ENCODE data around the gene AQP5.

AQP5 gene

GRCh38 chr12:49951411-49952240 is 10.0 kb upstream of the AQP5 start:
- FAIRE-seq: no peak

DNA sequence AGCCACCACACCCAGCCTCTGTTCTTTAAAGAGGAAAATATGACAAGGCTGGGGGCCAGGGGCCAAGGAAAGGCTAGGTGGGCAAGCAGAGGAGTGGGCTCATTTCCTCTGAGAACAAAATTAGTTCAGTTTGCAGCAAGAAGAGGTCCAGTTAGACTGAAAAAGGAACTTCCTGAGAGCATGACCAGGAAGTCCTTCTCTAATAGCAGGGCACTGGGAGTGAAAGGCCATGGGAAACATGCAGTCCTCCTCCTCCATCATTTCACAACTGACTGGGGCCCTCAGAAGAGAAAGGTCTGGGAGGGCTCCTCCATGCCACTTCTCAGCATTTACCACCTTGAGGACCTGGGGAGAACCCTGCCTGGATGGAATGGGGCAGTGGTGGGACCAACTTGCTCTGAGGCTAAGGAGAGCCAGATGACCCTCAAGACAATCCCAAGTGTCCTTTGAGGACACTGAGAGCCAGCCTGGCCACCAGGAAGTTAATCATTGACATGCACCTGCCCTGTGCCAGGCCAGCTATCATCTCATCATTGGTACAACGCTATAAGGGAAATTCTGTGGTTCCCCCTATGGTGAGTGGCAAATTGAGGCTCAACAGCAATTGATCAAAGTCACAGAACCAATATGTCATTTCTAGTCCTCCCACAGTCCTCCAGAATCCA is 9.1 kb upstream of the AQP5 start:
- no peak for FAIRE-seq

- FAIRE-seq: no peak
Observed at GRCh38 chr12:49953151-49953550, 8.5 kb upstream of the AQP5 start.

- FAIRE-seq: no peak
Observed at GRCh38 chr12:49953961-49954846, 7.5 kb upstream of the AQP5 start.

- FAIRE-seq: no peak
Observed at GRCh38 chr12:49954863-49955830, 6.5 kb upstream of the AQP5 start.

DNA sequence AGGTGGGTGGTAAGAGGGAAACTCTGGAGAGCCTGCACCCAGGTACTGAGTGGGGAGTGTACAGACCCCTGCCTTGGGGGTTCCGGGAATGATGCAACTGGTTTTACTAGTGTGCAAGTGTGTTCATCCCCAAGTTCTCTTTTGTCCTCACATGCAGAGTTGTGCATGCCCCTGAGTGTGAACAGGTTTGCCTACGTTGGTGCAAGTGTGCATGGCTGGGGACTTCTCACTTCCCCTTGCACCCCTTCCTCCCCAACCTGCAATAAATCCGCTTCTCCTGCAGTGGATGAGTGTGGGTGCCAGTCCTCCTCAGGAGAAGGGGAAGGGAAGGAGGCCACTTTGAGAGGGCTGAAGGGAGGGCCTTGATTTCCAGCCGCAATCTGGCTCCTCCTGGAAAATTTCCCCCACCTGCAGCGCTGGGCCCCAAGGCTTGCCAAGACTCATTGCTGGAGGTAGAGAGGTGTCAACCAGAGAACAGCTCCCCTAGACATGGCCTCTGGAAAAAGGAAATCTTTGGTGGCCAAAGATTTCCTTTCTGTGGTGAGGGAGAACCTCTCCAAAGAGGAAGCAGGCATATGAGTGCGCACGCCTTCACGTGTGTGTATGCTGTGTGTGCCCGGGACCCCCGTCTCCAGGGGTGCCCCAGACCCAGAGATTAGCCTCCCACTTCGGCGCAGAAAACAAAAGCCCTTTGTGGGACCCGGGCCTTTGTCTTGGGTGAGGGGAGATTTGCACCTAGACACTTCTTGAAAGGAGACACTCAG is 5.6 kb upstream of the AQP5 start:
- FAIRE-seq: no peak

- FAIRE-seq: no peak
Observed at GRCh38 chr12:49956663-49957569, 4.8 kb upstream of the AQP5 start.

DNA sequence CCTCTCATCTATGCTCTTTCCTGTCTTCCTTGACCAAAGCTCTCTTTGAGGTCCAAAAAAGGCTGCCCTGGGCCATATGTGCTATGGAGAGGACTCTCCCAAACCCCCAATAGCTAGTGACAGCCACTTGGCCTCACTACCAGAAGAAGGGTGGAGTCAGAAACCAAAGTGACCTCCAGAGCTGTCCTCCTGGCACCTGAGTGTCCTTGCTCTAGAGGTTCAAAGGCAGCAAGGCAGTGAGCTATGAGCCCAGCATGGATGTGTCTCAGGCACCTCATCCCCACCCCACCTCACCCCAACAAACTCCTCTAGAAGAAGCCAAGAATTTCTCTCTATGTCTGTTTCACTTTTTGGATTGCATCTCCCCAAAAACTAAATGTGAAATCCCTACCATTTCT is 4.1 kb upstream of the AQP5 start:
- FAIRE-seq: no peak

- no peak for FAIRE-seq
Observed at GRCh38 chr12:49959685-49960473, 1.8 kb upstream of the AQP5 start.

DNA sequence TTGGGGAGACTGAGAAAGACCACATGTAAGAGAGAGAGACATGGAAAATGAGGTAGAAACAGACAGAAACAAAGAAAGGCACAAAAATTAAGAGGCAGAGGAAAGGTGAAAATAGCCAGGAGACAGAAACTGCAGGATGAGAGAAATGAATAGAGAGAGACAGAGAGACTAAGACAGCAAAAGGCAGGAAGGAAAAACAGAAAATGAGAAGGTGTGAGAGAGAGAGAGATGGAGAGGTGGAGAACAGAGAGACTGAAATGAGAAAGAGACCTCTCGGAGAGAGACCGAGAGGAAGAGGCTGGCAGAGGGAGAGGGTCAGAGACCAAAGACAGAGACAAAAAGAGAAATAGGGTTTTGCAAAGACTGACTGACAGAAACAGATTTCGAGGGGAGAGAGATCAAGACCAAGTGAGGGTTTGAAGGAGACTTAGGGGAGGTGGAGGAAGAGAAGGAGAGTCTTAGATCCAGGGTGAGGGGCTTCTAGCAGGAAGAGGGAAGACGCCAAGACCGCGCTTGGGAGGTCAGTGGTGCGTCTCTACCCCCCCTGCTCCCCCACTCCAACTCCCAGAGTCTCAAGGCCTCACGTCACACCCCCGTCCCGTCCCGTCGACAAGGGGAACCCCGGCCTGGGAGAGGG is 1.1 kb upstream of the AQP5 start:
- FAIRE-seq: no peak

- FAIRE-seq: no peak
Observed at GRCh38 chr12:49961993-49962764, 507 bp downstream of the AQP5 start.

DNA sequence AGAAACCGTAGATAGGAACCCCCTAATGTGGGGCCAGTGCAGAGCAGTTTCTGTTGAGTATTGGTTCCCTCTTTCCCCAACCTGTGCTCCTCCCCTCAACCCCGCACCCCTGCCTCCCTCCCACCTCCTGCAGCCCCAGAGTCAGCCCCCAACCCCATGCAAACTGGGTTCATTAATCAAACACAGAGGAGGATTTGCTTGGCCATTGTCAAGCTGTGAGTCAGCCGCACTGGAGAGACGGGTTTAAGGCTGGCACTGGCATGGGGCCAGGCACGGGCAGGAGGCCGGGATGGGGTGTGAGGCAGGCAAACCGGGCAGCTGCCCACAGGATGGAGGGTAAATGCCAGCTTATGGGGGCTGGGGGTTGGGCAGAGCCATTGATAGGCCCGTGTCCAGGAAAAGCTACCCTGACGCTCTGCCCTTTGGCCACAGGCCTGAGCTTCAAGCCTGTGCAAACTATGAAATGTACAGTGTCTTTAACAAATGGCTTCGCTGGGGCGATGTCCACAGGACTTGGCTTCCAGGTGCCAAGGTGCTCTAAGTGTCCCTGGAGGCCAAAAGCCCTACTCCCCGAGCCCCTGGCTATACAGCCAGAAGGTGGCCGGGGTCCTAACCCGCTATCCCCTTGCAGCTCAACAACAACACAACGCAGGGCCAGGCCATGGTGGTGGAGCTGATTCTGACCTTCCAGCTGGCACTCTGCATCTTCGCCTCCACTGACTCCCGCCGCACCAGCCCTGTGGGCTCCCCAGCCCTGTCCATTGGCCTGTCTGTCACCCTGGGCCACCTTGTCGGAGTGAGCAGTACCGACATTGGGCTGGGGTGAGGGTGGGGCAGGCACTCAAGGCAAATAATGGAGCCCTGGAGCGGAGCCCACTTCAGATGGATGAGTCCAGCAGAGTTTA is 1.4 kb downstream of the AQP5 start:
- no peak for FAIRE-seq

GRCh38 chr12:49963976-49964815 is 2.5 kb downstream of the AQP5 start:
- FAIRE-seq: no peak

GRCh38 chr12:49964849-49965624 is 3.4 kb downstream of the AQP5 start:
- FAIRE-seq: no peak

- no peak for FAIRE-seq
Observed at GRCh38 chr12:49965836-49966235, 4.2 kb downstream of the AQP5 start.

All from TTC549 (cell line).